HG02870 (cell line): ENCODE data around the gene TRAF3IP3.
"Not testable (repeated sequence)": the region's sequence is repeated elsewhere in the genome, so short reads cannot be mapped to it uniquely, and the experiment has no call there.

ENCODE experiments used
- ATAC-seq: cut with Tn5 transposase; IDR thresholded peaks from one replicate; pipeline ENCODE4 v1.9.1; 2021; ENCODE audit warnings: mild to moderate bottlenecking, moderate library complexity; ENCODE audit not compliant: unreplicated experiment

TRAF3IP3 gene

DNA sequence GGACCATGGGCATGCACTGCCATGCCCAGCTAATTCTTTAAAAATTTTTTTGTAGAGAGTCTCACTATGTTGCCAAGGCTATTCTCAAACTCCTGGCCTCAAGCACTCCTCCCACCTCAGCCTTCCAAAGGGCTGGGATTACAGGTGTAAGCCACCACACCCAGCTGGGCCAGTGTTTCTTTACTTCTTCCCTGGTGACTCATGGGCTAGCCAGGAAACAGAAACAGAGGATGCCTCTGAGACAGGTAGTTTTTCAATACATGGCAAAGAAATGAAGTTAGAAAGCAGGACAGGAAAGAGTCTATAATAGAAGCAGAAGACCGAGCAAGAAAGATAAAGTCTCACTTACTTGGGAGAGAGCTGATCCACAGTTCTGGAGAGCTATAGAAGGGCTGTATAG lies 36.1 kb downstream of the TRAF3IP3 start:
- ATAC-seq: no peak

DNA sequence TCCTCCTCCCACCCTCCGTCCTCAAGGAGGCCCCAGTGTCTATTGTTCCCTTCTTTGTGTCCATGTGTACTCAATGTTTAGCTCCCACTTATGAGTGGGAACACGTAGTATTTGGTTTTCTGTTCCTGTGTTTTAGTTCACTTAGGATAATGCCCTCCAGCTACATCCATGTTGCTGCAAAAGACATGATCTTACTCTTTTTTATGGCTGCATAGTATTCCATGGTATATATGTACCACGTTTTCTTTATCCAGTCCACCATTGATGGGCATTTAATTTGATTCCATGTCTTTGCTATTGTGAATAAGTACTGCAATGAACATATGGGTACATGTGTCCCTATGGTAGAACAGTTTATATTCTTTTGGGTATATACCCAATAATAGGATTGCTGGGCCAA lies 37.9 kb downstream of the TRAF3IP3 start:
- ATAC-seq: not testable (repeated sequence)

- no peak for ATAC-seq
These were observed 42.3 kb downstream of the TRAF3IP3 start for GRCh38 chr1:209797978-209798639.

DNA sequence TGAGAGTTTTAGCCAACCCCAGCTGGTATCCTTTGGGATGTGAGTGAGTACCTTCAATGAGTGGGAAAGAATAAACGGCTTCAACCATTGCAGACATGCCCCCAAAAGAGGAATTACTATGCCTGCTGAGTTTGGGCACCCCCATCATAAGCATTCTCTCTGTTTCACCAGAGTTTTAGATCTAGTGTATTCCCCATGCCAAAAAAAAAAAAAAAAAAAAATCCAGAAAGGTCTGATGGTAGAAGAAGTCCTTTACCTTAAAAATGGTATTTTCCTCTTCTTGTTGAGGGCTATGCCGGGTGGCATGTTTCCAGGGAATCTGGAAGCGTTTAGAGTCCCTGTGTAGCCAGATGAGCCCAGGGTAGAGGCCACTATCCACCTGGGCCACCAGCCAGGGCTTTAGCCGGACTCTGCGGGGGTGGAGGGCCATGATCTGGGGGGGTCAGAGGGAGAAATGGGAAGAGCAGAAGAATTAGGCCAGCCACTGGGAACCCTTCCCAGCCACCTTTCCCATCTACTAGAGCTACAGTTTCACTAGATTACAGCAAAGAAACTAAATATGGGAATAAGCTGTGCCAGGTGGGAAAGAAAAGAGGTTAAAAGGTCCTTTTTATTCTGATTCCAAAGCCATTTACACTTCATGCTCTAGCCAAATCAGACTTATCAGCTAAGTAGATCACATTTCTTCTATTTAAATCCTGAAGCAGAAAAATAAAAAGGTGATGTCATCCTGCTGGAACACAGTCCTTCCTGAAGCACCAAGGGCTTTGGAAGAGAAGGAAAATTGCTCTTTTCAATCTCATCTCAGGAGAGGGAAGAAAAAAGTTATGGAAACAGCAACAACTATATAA lies 45.4 kb downstream of the TRAF3IP3 start:
- ATAC-seq: no peak

DNA sequence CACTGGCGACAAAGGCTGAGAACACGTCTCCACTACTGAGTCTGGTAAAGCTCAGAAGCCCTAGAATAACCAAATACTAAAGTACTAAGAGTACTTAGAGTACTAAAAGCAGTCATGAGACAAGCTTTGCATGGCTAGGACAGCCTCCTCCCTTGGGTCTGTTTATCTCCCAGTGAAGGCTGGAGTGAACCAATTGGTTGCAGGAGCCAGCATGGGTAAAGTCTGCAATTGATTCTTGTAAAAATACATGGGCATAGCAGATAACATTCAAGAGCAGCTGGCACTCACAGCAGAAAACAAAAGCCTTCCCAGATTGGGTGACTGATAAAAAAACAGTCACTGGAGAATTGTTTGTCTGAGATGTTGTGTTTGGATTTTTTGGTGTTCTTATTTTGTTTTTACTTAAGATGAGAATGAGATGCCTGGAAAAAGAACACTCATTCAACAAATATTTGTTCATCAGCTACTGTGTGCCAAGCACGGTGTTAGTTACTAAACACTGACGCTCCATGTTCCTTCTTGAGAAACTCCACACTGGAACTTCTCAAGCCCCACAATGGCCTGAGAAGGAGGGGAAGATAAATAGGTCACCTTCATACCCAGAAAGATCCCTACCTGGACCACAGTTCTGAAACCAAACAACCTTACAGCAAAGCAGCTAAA lies 46.4 kb downstream of the TRAF3IP3 start:
- no peak for ATAC-seq

DNA sequence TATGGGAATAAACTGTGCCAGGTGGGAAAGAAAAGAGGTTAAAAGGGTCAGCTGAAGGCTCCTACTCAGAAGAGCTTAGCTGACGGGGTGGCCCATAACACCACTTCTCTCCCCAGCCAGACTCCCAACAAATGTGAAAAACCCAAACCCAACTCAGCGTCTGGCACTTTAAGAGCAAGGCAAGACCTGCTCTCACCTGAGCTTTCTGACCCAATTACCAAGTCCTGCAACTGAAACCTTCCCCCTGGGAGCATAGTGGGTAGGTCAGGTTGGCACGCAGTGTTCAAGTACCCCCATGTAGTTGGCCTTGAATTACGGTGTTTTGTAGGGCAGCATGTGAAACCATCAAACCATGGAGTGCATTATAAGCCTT lies 46.9 kb downstream of the TRAF3IP3 start:
- ATAC-seq: no peak

GRCh38 chr1:209803568-209803967 lies 47.7 kb downstream of the TRAF3IP3 start:
- ATAC-seq: no peak

GRCh38 chr1:209805341-209805781 lies 49.5 kb downstream of the TRAF3IP3 start:
- ATAC-seq: no peak

- peak; percentile 81 for ATAC-seq
These were observed 50.3 kb downstream of the TRAF3IP3 start, which contains the start of gene IRF6 for GRCh38 chr1:209805875-209806760. TSS of gene IRF6 (minus strand) at chr1:209806142. CDS start at chr1:209801413, 4,729 bp downstream.

- ATAC-seq: no peak
These were observed 51.7 kb downstream of the TRAF3IP3 start for GRCh38 chr1:209807509-209807908.

DNA sequence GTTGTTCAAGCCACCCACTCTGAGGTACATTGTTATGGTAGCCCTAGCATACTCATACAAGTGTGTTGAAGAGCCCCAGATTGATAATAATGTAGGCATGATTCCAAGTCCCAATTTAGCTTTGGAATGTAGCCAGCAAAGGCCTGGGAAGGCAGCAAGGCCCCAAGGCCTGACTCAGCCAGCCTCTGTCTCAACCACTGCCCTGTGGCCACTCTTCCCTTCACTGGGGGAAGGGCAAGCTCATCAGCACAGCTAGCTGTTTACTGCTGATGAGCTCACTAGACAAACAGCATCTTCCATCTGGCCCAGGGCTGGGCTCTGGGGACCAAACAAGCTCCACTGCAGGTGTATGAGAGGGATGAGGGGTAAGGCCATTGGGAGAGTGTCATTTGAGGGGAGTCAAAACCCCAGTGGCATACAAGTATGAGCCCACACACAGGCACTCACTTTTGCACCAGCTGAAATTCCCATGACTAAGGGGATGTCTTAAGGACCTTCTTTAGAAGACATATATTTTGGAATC lies 52.3 kb downstream of the TRAF3IP3 start:
- no peak for ATAC-seq

- no peak for ATAC-seq
These were observed 53.8 kb downstream of the TRAF3IP3 start for GRCh38 chr1:209809611-209810010.

GRCh38 chr1:209810783-209811182 lies 54.9 kb downstream of the TRAF3IP3 start:
- no peak for ATAC-seq

GRCh38 chr1:209813902-209814301 lies 58.0 kb downstream of the TRAF3IP3 start:
- no peak for ATAC-seq

- no peak for ATAC-seq
These were observed 59.6 kb downstream of the TRAF3IP3 start for GRCh38 chr1:209815490-209815889.

DNA sequence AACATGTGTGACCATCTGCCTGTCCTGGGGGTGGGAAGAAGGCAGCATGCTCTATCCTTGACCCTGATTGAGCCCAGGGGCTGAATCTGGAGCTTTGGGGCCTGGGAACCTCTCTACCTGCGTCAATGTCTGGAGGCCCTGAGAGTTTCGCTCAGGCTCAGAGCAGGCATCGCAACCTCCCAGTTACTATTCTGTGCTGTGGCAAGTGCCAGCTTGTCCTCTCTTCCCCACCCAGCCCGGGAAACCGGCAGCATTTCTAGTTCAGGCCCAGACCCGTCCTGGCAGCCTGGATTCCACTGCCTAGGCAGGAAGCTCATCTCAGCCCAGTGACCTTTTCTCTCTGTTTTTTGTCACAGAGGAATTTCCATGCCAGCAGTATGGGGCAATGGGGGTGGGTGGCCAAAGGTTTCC lies 60.1 kb downstream of the TRAF3IP3 start:
- ATAC-seq: no peak

DNA sequence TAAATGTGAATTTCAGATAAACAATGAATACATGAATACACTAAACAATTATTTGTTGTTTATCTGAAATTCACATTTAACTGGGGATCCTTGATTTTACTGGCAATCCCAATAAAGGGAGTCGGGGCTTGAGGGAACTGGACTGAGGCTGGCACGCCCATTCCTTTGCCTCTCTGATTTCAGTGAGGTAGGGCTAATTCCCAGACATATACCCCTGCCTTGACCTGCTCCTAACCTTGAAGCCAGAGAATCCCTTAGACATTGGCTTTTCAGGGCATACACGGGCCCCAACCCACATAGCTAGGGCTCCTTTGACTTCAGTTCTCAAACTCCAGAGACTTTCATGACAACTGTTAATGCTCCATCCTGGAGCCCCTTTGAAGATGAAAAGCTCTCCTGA lies 61.1 kb downstream of the TRAF3IP3 start:
- ATAC-seq: no peak

GRCh38 chr1:209817691-209818090 lies 61.8 kb downstream of the TRAF3IP3 start:
- no peak for ATAC-seq

DNA sequence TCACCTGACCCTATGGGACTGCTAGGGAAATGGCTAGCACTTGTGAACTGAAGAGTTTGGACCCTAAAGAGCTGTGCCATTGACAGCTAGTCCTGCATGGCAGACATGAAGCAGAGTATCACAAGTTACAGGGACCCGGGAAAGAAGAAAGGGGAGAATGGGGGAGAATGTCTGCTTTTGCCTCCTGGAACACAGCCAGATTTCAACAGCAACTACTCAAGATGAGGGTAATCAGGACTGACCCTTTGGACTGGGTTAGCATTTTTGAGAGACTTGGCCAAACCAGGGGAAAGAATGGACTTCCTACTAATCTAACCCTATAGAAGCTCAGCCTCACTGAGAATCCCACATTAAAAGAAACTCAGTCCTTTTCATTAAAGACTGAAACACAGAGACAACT lies 63.2 kb downstream of the TRAF3IP3 start:
- ATAC-seq: no peak

GRCh38 chr1:209820986-209821385 lies 65.1 kb downstream of the TRAF3IP3 start:
- no peak for ATAC-seq
